Measurements from ENCODE around the gene PAX2. TPM values are rescaled to one million over a fixed set of nuclear protein-coding genes. Genes with fewer than 3 reads are reported as not detected.
A peak's percentile ranks its signal among the peaks of the same experiment; 100 is the strongest.

PAX2 gene
- total RNA-seq, 1 experiment from 2014 or later = 0.45 TPM

DNA sequence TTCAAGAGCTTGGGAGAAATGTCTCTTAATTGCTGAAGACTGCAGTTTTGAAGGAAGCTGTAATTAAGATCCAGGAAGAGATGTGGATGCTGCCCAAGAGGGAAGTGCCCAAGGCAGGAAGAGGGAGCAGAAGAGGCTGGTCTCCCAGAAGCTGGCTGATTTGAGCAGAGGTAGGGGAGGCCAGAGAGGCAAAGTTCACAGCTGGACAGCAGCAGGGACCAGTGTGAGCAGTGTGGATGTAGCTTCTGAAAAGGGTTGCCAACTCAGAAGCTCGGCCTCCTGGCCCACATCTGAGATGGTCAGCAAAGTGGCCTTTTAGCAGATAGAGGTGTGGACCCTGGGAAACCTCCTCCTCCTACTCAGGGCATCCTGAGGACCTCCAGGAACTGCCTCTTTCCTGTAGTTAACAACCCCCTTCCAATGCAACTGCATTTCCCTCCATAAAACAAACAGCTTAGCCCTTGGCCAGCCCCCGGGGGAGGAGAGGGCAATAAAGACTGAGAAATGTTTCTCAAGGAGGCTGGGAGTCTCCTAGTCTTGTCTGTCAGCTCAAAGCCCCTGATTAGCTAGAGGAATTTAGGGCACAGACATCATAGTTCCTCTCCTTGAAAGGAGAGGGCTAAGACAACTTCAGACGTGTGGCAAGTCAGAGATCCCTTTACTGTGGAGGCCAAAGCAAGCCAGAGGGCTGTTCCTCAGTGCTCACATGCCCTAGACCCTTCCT lies 69.5 kb downstream of the PAX2 start:
- peaks cover 14% of the 10 kb centered on the region for H3K27me3 Mint-ChIP-seq (ENCODE audit: insufficient read depth, unreplicated experiment)
- H3K4me3 Mint-ChIP-seq (ENCODE audit: unreplicated experiment) = no peak overlapping the region
- Histone ChIP-seq H3K27me3 (replicated peaks; ENCODE audit: control insufficient read depth, insufficient read depth, low read length) (no peaks in the 10 kb centered on the region), H3K4me3 (ENCODE audit: low read depth, low read length) (no peak overlapping the region), H3K4me1 (no peaks in the 10 kb centered on the region), H3K36me3 (ENCODE audit: control insufficient read depth, insufficient read depth, low read length) (no peaks in the 10 kb centered on the region), H3K9me3 (no peaks in the 10 kb centered on the region)
- no peaks in the 10 kb centered on the region for H3K4me1 Mint-ChIP-seq (ENCODE audit: low read depth, unreplicated experiment)
- TF ChIP-seq, protein P1, sequence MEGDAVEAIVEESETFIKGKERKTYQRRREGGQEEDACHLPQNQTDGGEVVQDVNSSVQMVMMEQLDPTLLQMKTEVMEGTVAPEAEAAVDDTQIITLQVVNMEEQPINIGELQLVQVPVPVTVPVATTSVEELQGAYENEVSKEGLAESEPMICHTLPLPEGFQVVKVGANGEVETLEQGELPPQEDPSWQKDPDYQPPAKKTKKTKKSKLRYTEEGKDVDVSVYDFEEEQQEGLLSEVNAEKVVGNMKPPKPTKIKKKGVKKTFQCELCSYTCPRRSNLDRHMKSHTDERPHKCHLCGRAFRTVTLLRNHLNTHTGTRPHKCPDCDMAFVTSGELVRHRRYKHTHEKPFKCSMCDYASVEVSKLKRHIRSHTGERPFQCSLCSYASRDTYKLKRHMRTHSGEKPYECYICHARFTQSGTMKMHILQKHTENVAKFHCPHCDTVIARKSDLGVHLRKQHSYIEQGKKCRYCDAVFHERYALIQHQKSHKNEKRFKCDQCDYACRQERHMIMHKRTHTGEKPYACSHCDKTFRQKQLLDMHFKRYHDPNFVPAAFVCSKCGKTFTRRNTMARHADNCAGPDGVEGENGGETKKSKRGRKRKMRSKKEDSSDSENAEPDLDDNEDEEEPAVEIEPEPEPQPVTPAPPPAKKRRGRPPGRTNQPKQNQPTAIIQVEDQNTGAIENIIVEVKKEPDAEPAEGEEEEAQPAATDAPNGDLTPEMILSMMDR (IDR thresholded peaks at IDR 0.05; ENCODE audit: insufficient read depth in 1 of 2, low read depth in 1 of 2, low read length in 1 of 2, severe bottlenecking in 1 of 2, unreplicated experiment in 1 of 2) = no peak
- no peaks in the 10 kb centered on the region for H3K9me3 Mint-ChIP-seq (ENCODE audit: unreplicated experiment)
- H3K36me3 Mint-ChIP-seq (ENCODE audit: insufficient read depth, unreplicated experiment) = no peaks in the 10 kb centered on the region
- ChIA-PET POLR2A (no interaction called here), CTCF (interaction anchor here (0.9 to 1.4 kb wide), 3 partner anchors 13 to 63 kb away, joined by 3 read pairs; no protein-coding TSS in a partner anchor)
- no peak overlapping the region for H3K27ac Mint-ChIP-seq (ENCODE audit: unreplicated experiment)
- no peak for DNase-seq
- no TSS peak for BruUV-seq (replicated peaks)
- intact Hi-C loops (cut with micrococcal nuclease; ENCODE audit: unreplicated experiment) = no loop called here

DNA sequence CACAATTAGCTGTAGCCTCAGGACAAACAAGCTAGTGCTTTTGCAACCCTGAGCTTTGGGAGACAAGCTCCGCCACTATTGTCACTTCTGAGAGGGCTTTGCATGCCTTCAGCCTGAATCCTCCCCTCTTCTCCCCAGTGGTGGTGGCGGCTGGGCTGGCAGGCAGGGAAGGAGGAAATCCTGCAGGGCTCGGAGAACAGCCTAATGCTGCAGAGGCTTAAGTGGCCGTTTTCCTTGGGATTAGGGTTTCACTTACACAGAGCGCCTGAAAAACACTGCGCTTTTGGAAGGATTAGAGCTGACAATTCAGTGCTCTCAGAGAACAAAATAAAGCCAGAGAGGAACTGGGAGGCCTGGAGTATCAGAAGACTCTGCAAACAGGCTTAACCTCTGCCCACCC lies 71.3 kb downstream of the PAX2 start:
- H3K36me3 ChIP-seq (ENCODE audit: control insufficient read depth, insufficient read depth, low read length) = no peaks in the 10 kb centered on the region
- H3K9me3 ChIP-seq = no peaks in the 10 kb centered on the region
- no peaks in the 10 kb centered on the region for H3K4me1 ChIP-seq
- ChIA-PET CTCF (interaction anchor here (0.6 to 1.0 kb wide), 2 partner anchors 9 to 88 kb away, joined by 3 read pairs; no protein-coding TSS in a partner anchor), POLR2A (no interaction called here)
- TF ChIP-seq, protein P1 (IDR thresholded peaks at IDR 0.05; ENCODE audit: insufficient read depth in 1 of 2, low read depth in 1 of 2, low read length in 1 of 2, severe bottlenecking in 1 of 2, unreplicated experiment in 1 of 2) = no peak
- Mint-ChIP-seq H3K4me1 (ENCODE audit: low read depth, unreplicated experiment) (no peaks in the 10 kb centered on the region), H3K27ac (ENCODE audit: unreplicated experiment) (no peak overlapping the region), H3K27me3 (ENCODE audit: insufficient read depth, unreplicated experiment) (peaks cover 17% of the 10 kb centered on the region), H3K4me3 (ENCODE audit: unreplicated experiment) (no peak overlapping the region), H3K36me3 (ENCODE audit: insufficient read depth, unreplicated experiment) (no peaks in the 10 kb centered on the region), H3K9me3 (ENCODE audit: unreplicated experiment) (no peaks in the 10 kb centered on the region)
- no peaks in the 10 kb centered on the region for H3K27me3 ChIP-seq (replicated peaks; ENCODE audit: control insufficient read depth, insufficient read depth, low read length)
- intact Hi-C loops (cut with micrococcal nuclease; ENCODE audit: unreplicated experiment) = loop anchor here (1.0 kb wide), 1 partner anchor 254 kb away; no protein-coding TSS in a partner anchor
- no TSS peak for BruUV-seq (replicated peaks)
- no peak for DNase-seq
- no peak overlapping the region for H3K4me3 ChIP-seq (ENCODE audit: low read depth, low read length)

DNA sequence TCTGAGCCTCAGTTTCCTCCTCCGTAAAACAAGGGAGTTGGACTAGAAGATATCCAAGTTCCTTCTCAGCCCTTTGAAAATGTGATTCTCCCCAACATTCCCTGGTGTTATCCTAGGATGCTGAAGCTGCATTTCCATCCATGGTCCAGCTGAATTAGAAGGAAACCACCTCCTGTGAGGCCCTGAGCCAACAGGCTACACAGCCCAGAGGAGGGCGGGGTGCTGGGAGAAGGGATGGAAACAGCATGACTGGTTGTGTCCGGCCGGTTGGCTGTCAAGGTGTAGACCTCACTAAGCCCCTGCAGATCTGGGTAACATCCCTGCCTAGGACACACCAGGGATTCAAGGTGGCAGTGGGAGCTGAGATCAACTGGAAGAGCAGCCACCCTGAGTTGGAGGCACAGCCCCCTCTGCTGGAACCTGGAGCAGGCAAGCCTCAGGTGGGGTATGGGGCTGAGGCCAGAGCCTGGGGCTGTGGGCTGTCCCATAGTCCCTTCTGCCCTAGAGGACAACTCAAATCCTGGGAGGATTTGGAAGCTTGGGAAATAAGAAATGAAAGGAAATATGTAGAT lies 72.0 kb downstream of the PAX2 start:
- H3K27ac Mint-ChIP-seq (ENCODE audit: unreplicated experiment) = no peak overlapping the region
- no peaks in the 10 kb centered on the region for H3K9me3 Mint-ChIP-seq (ENCODE audit: unreplicated experiment)
- peaks cover 17% of the 10 kb centered on the region for H3K27me3 Mint-ChIP-seq (ENCODE audit: insufficient read depth, unreplicated experiment)
- H3K36me3 Mint-ChIP-seq (ENCODE audit: insufficient read depth, unreplicated experiment) = no peaks in the 10 kb centered on the region
- TF ChIP-seq, protein P1 (IDR thresholded peaks at IDR 0.05; ENCODE audit: insufficient read depth in 1 of 2, low read depth in 1 of 2, low read length in 1 of 2, severe bottlenecking in 1 of 2, unreplicated experiment in 1 of 2) = peak; percentile 34 to 74
- intact Hi-C loops (cut with micrococcal nuclease; ENCODE audit: unreplicated experiment) = loop anchor here (1.0 kb wide), 1 partner anchor 255 kb away; no protein-coding TSS in a partner anchor
- peak in 1 of 2 experiments; percentile 42 for DNase-seq
- no peak overlapping the region for H3K4me3 Mint-ChIP-seq (ENCODE audit: unreplicated experiment)
- ChIA-PET POLR2A (no interaction called here), CTCF (interaction anchor here (0.6 to 1.2 kb wide), 5 partner anchors 8 to 250 kb away, joined by 3 to 4 read pairs (median 3); no protein-coding TSS in a partner anchor)
- no peaks in the 10 kb centered on the region for H3K36me3 ChIP-seq (ENCODE audit: control insufficient read depth, insufficient read depth, low read length)
- no peak overlapping the region for H3K4me3 ChIP-seq (ENCODE audit: low read depth, low read length)
- no peaks in the 10 kb centered on the region for H3K9me3 ChIP-seq
- H3K4me1 Mint-ChIP-seq (ENCODE audit: low read depth, unreplicated experiment) = no peaks in the 10 kb centered on the region
- no peaks in the 10 kb centered on the region for H3K27me3 ChIP-seq (replicated peaks; ENCODE audit: control insufficient read depth, insufficient read depth, low read length)
- BruUV-seq (replicated peaks) = no TSS peak
- H3K4me1 ChIP-seq = no peaks in the 10 kb centered on the region

Data from Caco-2 (cell line).